ENCODE results near the gene C12orf50. TPM values are rescaled to one million over a fixed set of nuclear protein-coding genes. Genes with fewer than 3 reads are reported as not detected.

Gene C12orf50, protein sequence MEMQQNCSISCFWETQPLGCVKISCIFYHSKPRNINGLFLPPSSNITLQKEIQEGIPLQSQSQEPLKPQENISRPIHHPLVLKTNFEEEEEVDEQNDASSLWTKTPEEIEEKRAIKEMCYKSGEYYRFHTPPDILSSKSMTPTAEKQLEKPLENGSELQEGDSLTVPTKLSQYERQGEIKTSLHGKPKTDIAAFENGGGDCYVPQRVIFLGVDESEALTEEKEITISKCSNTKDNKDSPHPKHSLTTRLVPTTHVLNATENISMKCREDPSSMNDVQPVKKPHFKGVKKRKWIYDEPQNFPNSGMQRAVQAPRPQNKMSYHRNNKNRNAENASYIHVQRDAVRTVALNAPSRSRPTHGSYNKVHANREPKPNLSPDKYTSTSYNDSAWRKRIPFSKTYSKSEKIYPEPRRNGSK
- total RNA-seq (under 1 TPM; 0.32 to 0.48 TPM), polyA plus RNA-seq (not detected)
- long read RNA-seq, donor 1 = 0 reads
- long read RNA-seq, donor 2 = 0 reads

DNA sequence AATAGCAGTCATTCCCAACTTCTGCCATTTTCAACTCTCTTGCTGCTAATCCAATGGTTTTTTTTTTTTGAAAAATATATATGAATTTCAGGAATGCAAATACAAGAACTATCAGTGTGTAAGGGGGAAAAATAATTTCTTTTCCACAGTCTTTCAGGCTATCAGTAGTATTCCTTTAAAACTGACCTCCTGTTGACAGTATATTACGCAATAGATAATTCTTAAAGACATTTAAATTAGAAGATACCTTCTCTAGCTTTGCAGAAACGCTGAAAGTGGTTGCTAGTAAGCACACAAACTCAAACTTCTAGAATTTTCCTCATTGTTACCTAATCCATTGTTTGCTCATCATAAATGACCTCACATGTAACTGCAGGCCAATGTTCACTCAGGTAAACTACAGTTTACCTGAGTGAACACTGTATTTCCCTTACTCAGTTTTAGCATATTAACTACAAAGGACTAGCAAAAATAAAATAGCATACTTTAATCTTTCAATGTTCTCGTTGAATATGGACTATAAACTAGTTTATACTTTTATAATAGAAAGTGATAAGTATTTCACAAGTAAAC is at the start of gene C12orf50:
TSS of gene C12orf50 (minus strand) at position 309 of the 573 bp plus-strand sequence. CDS start 2,439 bp downstream, outside the sequence.
- DNase-seq (no peak), ATAC-seq (ENCODE audit: low FRiP score) (no peak)
- Histone ChIP-seq H3K27ac (ENCODE audit: low read depth in 1 of 2, low read length in 2 of 2) (no peak within 1 kb of the TSS), H3K36me3 (ENCODE audit: control insufficient read depth in 1 of 2, insufficient read depth in 2 of 2, low read length in 1 of 2) (no peaks in the 10 kb centered on the region), H3K27me3 (ENCODE audit: control insufficient read depth in 1 of 2, insufficient read depth in 2 of 2, low read length in 1 of 2) (no peaks in the 10 kb centered on the region), H3K9me3 (ENCODE audit: control insufficient read depth, low read length) (no peaks in the 10 kb centered on the region), H3K4me1 (ENCODE audit: control insufficient read depth in 1 of 2, insufficient read depth in 2 of 2, low read length in 2 of 2) (peaks cover 0 to 2% of the 10 kb centered on the region in 2 donors), H3K4me3 (ENCODE audit: low read length in 2 of 2) (no peak within 1 kb of the TSS)
- 55 to 57% methylated on average over 3 of the region's 3 CpGs for WGBS, 2 donors
- intact Hi-C loops (cut with DNase I) = no loop called here

GRCh38 chr12:88067301-88067700 is 38.1 kb upstream of the C12orf50 start:
- ATAC-seq (ENCODE audit: low FRiP score) = no peak
- intact Hi-C loops (cut with DNase I) = no loop called here
- Histone ChIP-seq H3K9me3 (ENCODE audit: control insufficient read depth, low read length) (no peaks in the 10 kb centered on the region), H3K4me1 (ENCODE audit: control insufficient read depth in 1 of 2, insufficient read depth in 2 of 2, low read length in 2 of 2) (no peaks in the 10 kb centered on the region), H3K27ac (ENCODE audit: low read depth in 1 of 2, low read length in 2 of 2) (no peak overlapping the region), H3K36me3 (ENCODE audit: control insufficient read depth in 1 of 2, insufficient read depth in 2 of 2, low read length in 1 of 2) (peaks cover 0 to 2% of the 10 kb centered on the region in 2 donors), H3K4me3 (ENCODE audit: low read length in 2 of 2) (no peak overlapping the region), H3K27me3 (ENCODE audit: control insufficient read depth in 1 of 2, insufficient read depth in 2 of 2, low read length in 1 of 2) (no peaks in the 10 kb centered on the region)
- no peak for DNase-seq
- WGBS, 2 donors = 95 to 97% methylated on average over 9 of the region's 9 CpGs

GRCh38 chr12:88063375-88063774 is 34.2 kb upstream of the C12orf50 start:
- DNase-seq (no peak), ATAC-seq (ENCODE audit: low FRiP score) (no peak)
- Histone ChIP-seq H3K27me3 (ENCODE audit: control insufficient read depth in 1 of 2, insufficient read depth in 2 of 2, low read length in 1 of 2) (no peaks in the 10 kb centered on the region), H3K4me3 (ENCODE audit: low read length in 2 of 2) (no peak overlapping the region), H3K36me3 (ENCODE audit: control insufficient read depth in 1 of 2, insufficient read depth in 2 of 2, low read length in 1 of 2) (no peaks in the 10 kb centered on the region), H3K9me3 (ENCODE audit: control insufficient read depth, low read length) (no peaks in the 10 kb centered on the region), H3K4me1 (ENCODE audit: control insufficient read depth in 1 of 2, insufficient read depth in 2 of 2, low read length in 2 of 2) (no peaks in the 10 kb centered on the region), H3K27ac (ENCODE audit: low read depth in 1 of 2, low read length in 2 of 2) (no peak overlapping the region)
- intact Hi-C loops (cut with DNase I) = no loop called here
- 87 to 94% methylated on average over 2 of the region's 2 CpGs for WGBS, 2 donors

DNA sequence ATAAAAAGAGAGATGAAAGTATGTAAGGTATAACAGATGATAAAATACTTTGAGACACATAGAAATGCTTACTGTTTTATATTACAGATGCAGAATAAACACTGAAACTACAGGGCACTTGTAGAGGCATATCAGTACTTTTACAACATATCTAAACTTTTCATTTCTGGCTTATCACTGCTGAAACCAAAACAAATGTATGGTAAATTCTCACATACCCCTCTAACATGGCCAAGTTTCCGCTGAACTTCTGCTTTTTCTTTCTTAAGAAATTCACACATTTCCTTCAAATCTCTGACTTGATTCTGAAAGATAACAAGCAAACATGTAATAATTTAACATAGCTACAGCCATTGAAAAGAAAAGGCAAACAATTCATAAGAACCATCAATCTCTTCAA is 33.3 kb upstream of the C12orf50 start:
- intact Hi-C loops (cut with DNase I) = no loop called here
- Histone ChIP-seq H3K27me3 (ENCODE audit: control insufficient read depth in 1 of 2, insufficient read depth in 2 of 2, low read length in 1 of 2) (no peaks in the 10 kb centered on the region), H3K4me3 (ENCODE audit: low read length in 2 of 2) (no peak overlapping the region), H3K27ac (ENCODE audit: low read depth in 1 of 2, low read length in 2 of 2) (no peak overlapping the region), H3K36me3 (ENCODE audit: control insufficient read depth in 1 of 2, insufficient read depth in 2 of 2, low read length in 1 of 2) (no peaks in the 10 kb centered on the region), H3K9me3 (ENCODE audit: control insufficient read depth, low read length) (no peaks in the 10 kb centered on the region), H3K4me1 (ENCODE audit: control insufficient read depth in 1 of 2, insufficient read depth in 2 of 2, low read length in 2 of 2) (no peaks in the 10 kb centered on the region)
- DNase-seq = no peak
- no peak for ATAC-seq (ENCODE audit: low FRiP score)
- 57 to 61% methylated on average over 1 of the region's 1 CpG for WGBS, 2 donors

DNA sequence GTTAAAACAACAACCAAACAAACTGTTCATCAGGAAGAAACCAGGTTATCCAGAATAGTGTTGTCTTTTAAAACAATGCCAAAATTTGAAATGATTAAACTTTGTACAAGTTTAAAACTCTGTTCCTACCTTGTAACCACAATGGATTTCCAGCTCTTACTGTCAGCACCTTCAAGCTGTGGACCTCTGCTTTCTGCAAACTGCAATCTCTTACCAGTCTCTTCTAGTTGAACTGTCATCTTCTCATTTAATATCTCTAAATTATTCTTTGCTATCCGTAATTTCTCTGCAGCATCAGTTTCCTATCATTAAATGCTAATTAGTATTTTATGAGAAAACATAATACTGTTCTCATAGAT is 29.5 kb upstream of the C12orf50 start:
- H3K27ac ChIP-seq (ENCODE audit: low read depth in 1 of 2, low read length in 2 of 2) = no peak overlapping the region

DNA sequence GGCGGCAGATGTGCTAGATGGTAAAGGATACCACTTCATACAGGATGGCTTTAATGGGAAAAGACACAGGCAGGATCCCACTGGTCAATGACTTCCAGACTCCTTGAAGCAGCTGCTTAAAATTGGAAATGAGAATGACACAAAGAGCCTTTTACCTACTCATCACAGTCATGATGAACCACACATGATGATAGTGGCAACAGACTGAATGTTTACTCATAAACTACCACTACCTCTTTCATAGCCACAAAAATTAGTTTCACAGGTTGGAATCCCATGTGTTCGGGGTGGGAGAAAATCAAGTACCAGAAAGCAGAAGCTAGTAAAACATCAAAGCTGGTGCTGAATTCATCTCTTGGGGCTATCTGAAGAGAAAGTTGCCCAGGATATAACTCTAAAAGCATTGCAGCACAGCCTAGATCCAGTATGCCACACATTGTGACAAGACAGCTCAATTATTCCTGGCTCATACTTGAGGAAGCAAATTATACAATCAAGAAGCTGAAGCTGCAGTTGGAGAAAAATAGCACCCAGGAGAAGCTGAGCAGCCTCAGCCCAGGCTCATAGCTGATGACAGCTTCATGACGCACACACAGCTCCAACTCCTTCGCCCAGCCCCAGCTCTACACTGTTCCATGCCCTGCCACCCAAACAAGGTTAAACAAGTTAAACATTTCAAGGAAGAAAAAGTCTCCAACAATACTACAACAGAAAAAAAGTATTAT is 29.0 kb upstream of the C12orf50 start:
- no peak overlapping the region for H3K27ac ChIP-seq (ENCODE audit: low read depth in 1 of 2, low read length in 2 of 2)
- intact Hi-C loops (cut with DNase I) = no loop called here
- no peak for ATAC-seq (ENCODE audit: low FRiP score)

More for the DNA sequence above, 29.5 kb upstream of the C12orf50 start:
- Histone ChIP-seq H3K27me3 (ENCODE audit: control insufficient read depth in 1 of 2, insufficient read depth in 2 of 2, low read length in 1 of 2) (no peaks in the 10 kb centered on the region), H3K36me3 (ENCODE audit: control insufficient read depth in 1 of 2, insufficient read depth in 2 of 2, low read length in 1 of 2) (no peaks in the 10 kb centered on the region), H3K4me1 (ENCODE audit: control insufficient read depth in 1 of 2, insufficient read depth in 2 of 2, low read length in 2 of 2) (no peaks in the 10 kb centered on the region), H3K4me3 (ENCODE audit: low read length in 2 of 2) (no peak overlapping the region), H3K9me3 (ENCODE audit: control insufficient read depth, low read length) (no peaks in the 10 kb centered on the region)
- 92 to 98% methylated on average over 1 of the region's 1 CpG for WGBS, 2 donors
- DNase-seq = no peak
- ATAC-seq (ENCODE audit: low FRiP score) = no peak
- intact Hi-C loops (cut with DNase I) = no loop called here

GRCh38 chr12:88056571-88056970 is 27.4 kb upstream of the C12orf50 start:
- WGBS, 2 donors = 69 to 72% methylated on average over 2 of the region's 2 CpGs
- no peaks in the 10 kb centered on the region for H3K4me1 ChIP-seq (ENCODE audit: control insufficient read depth in 1 of 2, insufficient read depth in 2 of 2, low read length in 2 of 2)
- no peak for DNase-seq
- no peaks in the 10 kb centered on the region for H3K27me3 ChIP-seq (ENCODE audit: control insufficient read depth in 1 of 2, insufficient read depth in 2 of 2, low read length in 1 of 2)
- H3K9me3 ChIP-seq (ENCODE audit: control insufficient read depth, low read length) = no peaks in the 10 kb centered on the region
- intact Hi-C loops (cut with DNase I) = no loop called here
- no peak for ATAC-seq (ENCODE audit: low FRiP score)
- H3K4me3 ChIP-seq (ENCODE audit: low read length in 2 of 2) = no peak overlapping the region
- peaks cover 0 to 2% of the 10 kb centered on the region in 2 donors for H3K36me3 ChIP-seq (ENCODE audit: control insufficient read depth in 1 of 2, insufficient read depth in 2 of 2, low read length in 1 of 2)
- no peak overlapping the region for H3K27ac ChIP-seq (ENCODE audit: low read depth in 1 of 2, low read length in 2 of 2)

More for the DNA sequence above, 29.0 kb upstream of the C12orf50 start:
- WGBS, 2 donors = 70 to 72% methylated on average over 4 of the region's 4 CpGs
- no peaks in the 10 kb centered on the region for H3K4me1 ChIP-seq (ENCODE audit: control insufficient read depth in 1 of 2, insufficient read depth in 2 of 2, low read length in 2 of 2)
- H3K27me3 ChIP-seq (ENCODE audit: control insufficient read depth in 1 of 2, insufficient read depth in 2 of 2, low read length in 1 of 2) = no peaks in the 10 kb centered on the region
- H3K9me3 ChIP-seq (ENCODE audit: control insufficient read depth, low read length) = no peaks in the 10 kb centered on the region
- DNase-seq = peak in 1 of 2 donors; percentile 53
- H3K36me3 ChIP-seq (ENCODE audit: control insufficient read depth in 1 of 2, insufficient read depth in 2 of 2, low read length in 1 of 2) = no peaks in the 10 kb centered on the region
- H3K4me3 ChIP-seq (ENCODE audit: low read length in 2 of 2) = no peak overlapping the region

- 85 to 91% methylated on average over 1 of the region's 1 CpG for WGBS, 2 donors
- no peaks in the 10 kb centered on the region for H3K9me3 ChIP-seq (ENCODE audit: control insufficient read depth, low read length)
- peaks cover 0 to 2% of the 10 kb centered on the region in 2 donors for H3K36me3 ChIP-seq (ENCODE audit: control insufficient read depth in 1 of 2, insufficient read depth in 2 of 2, low read length in 1 of 2)
- intact Hi-C loops (cut with DNase I) = no loop called here
- no peak overlapping the region for H3K27ac ChIP-seq (ENCODE audit: low read depth in 1 of 2, low read length in 2 of 2)
- H3K4me3 ChIP-seq (ENCODE audit: low read length in 2 of 2) = no peak overlapping the region
- no peaks in the 10 kb centered on the region for H3K4me1 ChIP-seq (ENCODE audit: control insufficient read depth in 1 of 2, insufficient read depth in 2 of 2, low read length in 2 of 2)
- no peaks in the 10 kb centered on the region for H3K27me3 ChIP-seq (ENCODE audit: control insufficient read depth in 1 of 2, insufficient read depth in 2 of 2, low read length in 1 of 2)
- ATAC-seq (ENCODE audit: low FRiP score) (peak; percentile 65), DNase-seq (no peak)
These were observed 23.5 kb upstream of the C12orf50 start for GRCh38 chr12:88052686-88053085.

Measured in aorta (tissue), 5 donors.